Heart left ventricle (tissue), 16 donors: Measurements from ENCODE around the gene RERGL. TPM values are rescaled to one million over a fixed set of nuclear protein-coding genes. Genes with fewer than 3 reads are reported as not detected.

Source experiments
- ATAC-seq, 4 donors: fragments of 200-7000 bp; cut with Tn5 transposase; one replicate each; pipeline ENCODE4 v1.9.1; 2020 to 2022; ENCODE audit warnings: moderate library complexity in 4 of 4, mild to moderate bottlenecking in 3 of 4, moderate number of reproducible peaks in 1 of 4
- DNase-seq, 5 donors: peaks; one replicate each; pipeline ENCODE4 v3.0.0-alpha.2; 2020
- H3K27ac ChIP-seq, 12 donors: fragments of 200-600 bp; sonication (generic) in 4 of 12; one replicate each; pipeline versions ENCODE4 v1.5.0 to v1.8.0; 2016 to 2022; ENCODE audit warnings: mild to moderate bottlenecking in 2 of 12
- H3K27me3 ChIP-seq, 9 donors: fragments of 200-600 bp; sonication (generic) in 2 of 9; one replicate each; pipeline versions ENCODE4 v1.5.1 to v1.8.0; 2016 to 2022; ENCODE audit warnings: mild to moderate bottlenecking in 3 of 9
- H3K36me3 ChIP-seq, 9 donors: fragments of 200-600 bp; sonication (generic) in 2 of 9; one replicate each; pipeline versions ENCODE4 v1.5.0 to v1.8.0; 2018 to 2022; ENCODE audit warnings: mild to moderate bottlenecking in 2 of 9
- H3K4me1 ChIP-seq, 12 donors: fragments of 200-600 bp; sonication (generic) in 4 of 12; one replicate each; pipeline versions ENCODE4 v1.5.0 to v1.8.0; 2016 to 2022; ENCODE audit warnings: mild to moderate bottlenecking in 3 of 12
- H3K4me3 ChIP-seq, 12 donors: fragments of 200-600 bp; sonication (generic) in 4 of 12; one replicate each; pipeline versions ENCODE4 v1.5.0 to v1.8.0; 2017 to 2022; ENCODE audit warnings: mild to moderate bottlenecking in 9 of 12, moderate library complexity in 4 of 12
- H3K9me3 ChIP-seq, 12 donors: fragments of 200-600 bp; sonication (generic) in 4 of 12; one replicate each; pipeline versions ENCODE4 v1.5.0 to v1.8.0; 2016 to 2022; ENCODE audit warnings: mild to moderate bottlenecking in 1 of 12
- CTCF ChIP-seq, 12 donors: fragments of 200-600 bp; sonication (generic) in 4 of 12; IDR thresholded peaks; one replicate each; pipeline versions ENCODE4 v1.5.0 to v1.8.0; 2018 to 2022; ENCODE audit warnings: antibody characterized with exemption in 12 of 12, mild to moderate bottlenecking in 5 of 12
- POLR2A ChIP-seq, 2 donors: fragments of 450-650 bp; IDR thresholded peaks; one replicate each; pipeline ENCODE4 v1.6.1; 2017; ENCODE audit warnings: antibody characterized with exemption in 2 of 2, mild to moderate bottlenecking in 2 of 2, moderate library complexity in 2 of 2
- WGBS, 4 donors: extraction: QIAGEN DNeasy Blood & Tissue Kit in 2 of 4; methylation state at CpG; one replicate each; pipeline versions ENCODE4 v1.1.5 to v1.1.7; 2013 to 2018; 5-methylcytosine and 5-hydroxymethylcytosine counted together
- intact Hi-C, 10 donors: fragments of 100-400 bp; cut with DNase I; formaldehyde crosslinking; loops; one replicate each; pipeline versions ENCODE4 v1.11.1 to v1.14.2; 2022
- long read RNA-seq, 3 donors: library from polyadenylated mRNA; unstranded; transcript quantifications; one replicate each; pipeline ENCODE4 v2.0.0, GENCODE V29; 2020 to 2021
- polyA plus RNA-seq, 2 donors: library from polyadenylated mRNA; stranded (reverse); fragments of 200-250 nt; gene quantifications; one replicate each; pipeline ENCODE4 v1.2.3, GENCODE V29; 2013
- total RNA-seq, 9 donors: library from RNA; depleted of rRNA in 2 of 9; stranded (reverse); fragments of >200 nt in 2 of 9; fragmentation: NEBNext Ultra II Directional in 3 of 9; extraction: Animal tissue kit (Norgen Biotek cat#: 25700) in 3 of 9; gene quantifications; one replicate each; pipeline versions ENCODE4 v1.1.0 to v1.2.4, GENCODE V29; 2016 to 2023
- donor health status: ischemic (EF 13 %, LVEDD 7.1; RV severe dilation, severe dysfunction).
- donor health status: healthy with polysubstance abuse.
- donor health status: DM: no; HTN: yes; CAD: no.
- donor health status: DM: no; HTN: no; CAD: no.
- donor health status: ischemic (EF 25% LVEDD 6.9; RV normal size, moderate dysfunction).
- donor health status: ischemic (EF 25% LVEDD 5.7; RV mildly dilated, moderate dysfunction).
- donor health status: healthy.
- donor health status: DM: yes; HTN: yes; CAD: no.
- donor health status: ischemic (EF 35%, LVEDD 5.7; RV mildly dilated, moderate dysfunction).
- donor health status: nonischemic (EF 11% LVEDD 7.7; RV severe dilation, severe dysfunction).
- donor health status: DM: yes; HTN: yes; CAD: no.
- donor health status: PGD.
- donor health status: ischemic (EF 29% LVEDD 5.4; RV normal size, mild dysfunction).
- donor health status: nonischemic (EF 23%, LVEDD 6.1; RV moderate dilation, normal function).

RERGL gene
- total RNA-seq (1 to 10 TPM in 5 of 9 donors, under 1 TPM in 4; 0.52 to 2.2 (median 1.7) TPM), polyA plus RNA-seq (1 to 10 TPM; 2.6 to 5.6 TPM)
- long read RNA-seq, donor 1: 0 reads
- long read RNA-seq, donor 2: 0 reads
- long read RNA-seq, donor 3: 0 reads

GRCh38 chr12:18090093-18090492, at the start of gene RERGL:
TSS of gene RERGL (minus strand) at chr12:18090193. CDS start at chr12:18090140, 53 bp downstream.
- Histone ChIP-seq H3K27ac (no peak within 1 kb of the TSS), H3K9me3 (peaks cover 0 to 6% (median 0%) of the 10 kb centered on the region in 12 donors), H3K36me3 (no peaks in the 10 kb centered on the region), H3K4me3 (peak within 1 kb of the TSS in 6 of 12 donors; percentile 0 to 40 (median 18)), H3K27me3 (no peaks in the 10 kb centered on the region), H3K4me1 (no peaks in the 10 kb centered on the region)
- WGBS, 4 donors: 64 to 78% (median 71%) methylated on average over 1 of the region's 1 CpG
- intact Hi-C loops: no loop called here
- TF ChIP-seq POLR2A (IDR thresholded peaks at IDR 0.05) (no peak), CTCF (IDR thresholded peaks at IDR 0.05) (no peak)
- no peak for ATAC-seq
- no peak for DNase-seq

GRCh38 chr12:18139254-18139653, 49.3 kb upstream of the RERGL start:
- WGBS, 4 donors: 70 to 77% (median 74%) methylated on average over 4 of the region's 4 CpGs
- peaks cover 0 to 18% (median 1%) of the 10 kb centered on the region in 12 donors for H3K4me1 ChIP-seq

GRCh38 chr12:18135509-18135908, 45.5 kb upstream of the RERGL start:
- Histone ChIP-seq H3K4me1 (peaks cover 0 to 4% (median 0%) of the 10 kb centered on the region in 12 donors), H3K36me3 (no peaks in the 10 kb centered on the region), H3K4me3 (no peak overlapping the region), H3K9me3 (no peaks in the 10 kb centered on the region), H3K27me3 (no peaks in the 10 kb centered on the region), H3K27ac (no peak overlapping the region)
- no peak for ATAC-seq
- 79 to 84% (median 83%) methylated on average over 8 of the region's 8 CpGs for WGBS, 4 donors
- intact Hi-C loops: loop anchor here in 1 of 10 donors (10.0 kb wide), 1 partner anchor 189 kb away; no protein-coding TSS in a partner anchor
- TF ChIP-seq CTCF (IDR thresholded peaks at IDR 0.05): no peak
- no peak for TF ChIP-seq POLR2A (IDR thresholded peaks at IDR 0.05)
- DNase-seq: no peak

More at GRCh38 chr12:18139254-18139653, 49.3 kb upstream of the RERGL start:
- H3K36me3 ChIP-seq: no peaks in the 10 kb centered on the region
- DNase-seq: no peak
- no peak overlapping the region for H3K27ac ChIP-seq
- intact Hi-C loops: loop anchor here in 1 of 10 donors (10.0 kb wide), 1 partner anchor 186 kb away; no protein-coding TSS in a partner anchor
- no peak for TF ChIP-seq POLR2A (IDR thresholded peaks at IDR 0.05)
- no peak for TF ChIP-seq CTCF (IDR thresholded peaks at IDR 0.05)
- no peak for ATAC-seq
- no peaks in the 10 kb centered on the region for H3K27me3 ChIP-seq
- no peaks in the 10 kb centered on the region for H3K9me3 ChIP-seq
- H3K4me3 ChIP-seq: no peak overlapping the region

GRCh38 chr12:18135086-18135485, 45.1 kb upstream of the RERGL start:
- TF ChIP-seq POLR2A (IDR thresholded peaks at IDR 0.05): no peak
- TF ChIP-seq CTCF (IDR thresholded peaks at IDR 0.05): no peak
- intact Hi-C loops: loop anchor here in 1 of 10 donors (10.0 kb wide), 1 partner anchor 190 kb away; no protein-coding TSS in a partner anchor
- Histone ChIP-seq H3K36me3 (no peaks in the 10 kb centered on the region), H3K4me1 (no peaks in the 10 kb centered on the region), H3K9me3 (no peaks in the 10 kb centered on the region), H3K4me3 (no peak overlapping the region), H3K27ac (no peak overlapping the region), H3K27me3 (no peaks in the 10 kb centered on the region)
- ATAC-seq (no peak), DNase-seq (no peak)
- 44 to 53% (median 48%) methylated on average over 3 of the region's 3 CpGs for WGBS, 4 donors
